Hematopoietic multipotent progenitor cell treated with erythropoietin and hydrocortisone succinate and interleukin-3 and kit ligand, for 17 days (in vitro differentiated cells): ENCODE results near the gene IFNG-AS1.
A peak's percentile ranks its signal among the peaks of the same experiment; 100 is the strongest.

Experiments
- DNase-seq: peaks from one replicate; pipeline ENCODE4 v3.0.0-alpha.2; 2015; ENCODE audit warnings: low spot score

Gene IFNG-AS1

DNA sequence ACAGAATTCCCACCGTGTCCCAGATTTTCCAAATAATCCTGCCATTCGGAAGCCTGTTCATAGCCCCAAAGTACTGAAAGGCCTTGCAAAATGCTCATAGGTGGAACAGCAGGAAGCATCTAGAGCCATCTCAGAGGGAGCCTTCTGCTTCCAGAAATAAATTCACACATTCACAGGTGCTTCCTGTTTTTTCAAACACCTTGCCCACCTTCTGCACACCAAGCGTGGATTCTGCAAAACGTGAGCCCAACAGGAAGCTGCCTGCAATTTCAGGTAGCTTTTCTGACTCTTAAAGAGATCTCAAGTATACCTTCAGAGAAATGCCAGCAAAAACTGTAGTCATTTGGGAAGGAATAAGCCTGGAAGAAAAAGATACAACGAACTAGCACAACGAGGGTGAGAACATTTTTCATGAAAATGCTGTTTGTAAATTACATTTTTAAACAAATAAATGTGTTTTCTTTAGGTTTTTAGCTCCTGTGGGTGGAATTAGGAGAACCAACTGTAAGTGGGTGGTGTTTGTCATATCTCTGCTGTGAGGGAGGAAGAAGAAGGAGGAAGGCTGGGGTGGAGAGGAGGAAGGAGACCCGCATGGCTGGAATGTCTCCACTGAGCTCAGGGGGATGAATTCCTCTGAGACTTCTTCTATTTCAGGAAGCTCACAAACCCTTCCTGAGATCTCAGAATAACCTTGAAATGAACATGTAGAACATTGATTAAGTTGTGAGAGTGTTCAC lies at the start of gene IFNG-AS1:
Gene IFNG-AS1 (plus strand): TSS at position 264 of the 737 bp plus-strand sequence.
- no peak for DNase-seq

- no peak for DNase-seq
Observed at GRCh38 chr12:67939611-67940010, 49.6 kb upstream of the IFNG-AS1 start.

DNA sequence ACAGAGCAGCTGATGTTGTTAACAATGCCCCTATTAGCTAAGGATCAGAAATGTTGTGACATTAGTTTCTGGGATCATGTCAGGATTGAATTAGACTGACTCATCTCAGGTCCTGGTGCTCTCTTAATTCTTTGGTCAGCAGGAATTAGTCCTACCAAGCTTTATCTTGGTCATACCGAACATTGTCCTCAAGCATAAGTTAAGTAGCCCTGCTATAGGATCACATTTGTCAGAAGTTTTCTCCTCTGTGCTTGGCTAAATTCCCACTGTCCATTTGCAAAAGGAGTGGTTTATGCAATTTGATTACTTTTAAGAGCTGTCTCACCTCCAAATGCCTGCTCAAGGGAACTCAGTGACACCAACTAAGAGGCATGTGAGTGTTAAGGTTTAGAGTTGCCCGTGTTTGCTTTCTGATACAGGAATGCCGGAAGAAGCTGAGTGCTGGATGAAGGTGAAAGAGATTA lies 48.4 kb upstream of the IFNG-AS1 start:
- no peak for DNase-seq

- DNase-seq, result no peak
Observed at GRCh38 chr12:67942724-67943123, 46.5 kb upstream of the IFNG-AS1 start.

DNA sequence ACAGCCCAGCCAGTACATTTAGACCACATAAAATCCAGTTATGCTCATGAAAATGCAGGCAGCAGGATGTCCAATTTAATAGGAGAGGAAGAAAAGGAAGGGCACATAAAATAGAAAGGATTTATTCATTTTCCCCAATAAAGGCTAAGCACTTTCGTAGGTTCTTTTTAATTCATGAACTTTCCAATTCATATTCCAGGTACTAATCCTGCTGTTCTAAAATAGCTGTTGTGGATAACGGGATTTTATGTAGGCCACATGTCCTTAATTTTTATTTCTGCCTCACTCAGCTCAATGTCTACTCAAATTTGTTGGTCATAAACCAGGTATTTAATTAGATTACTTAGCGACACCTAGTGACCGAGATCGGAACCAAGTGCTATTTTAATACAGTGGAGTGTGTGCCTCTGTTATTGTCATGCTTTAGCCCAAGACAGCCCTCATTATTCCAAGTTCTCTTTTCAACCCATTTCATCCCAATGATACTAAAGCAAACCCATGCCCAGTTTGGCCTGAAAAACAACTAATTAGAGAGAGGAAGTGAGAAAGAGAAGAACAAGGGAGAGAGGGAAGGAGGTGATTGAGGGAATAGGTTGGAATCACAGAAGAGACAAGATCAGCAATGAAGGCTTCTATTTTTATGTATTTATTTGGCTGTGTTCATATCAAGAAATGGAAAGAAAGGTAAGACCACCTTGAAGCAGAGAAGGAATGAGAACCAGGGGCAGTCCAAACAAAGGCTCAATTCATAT lies 45.9 kb upstream of the IFNG-AS1 start:
- DNase-seq, result peak; percentile 22

DNA sequence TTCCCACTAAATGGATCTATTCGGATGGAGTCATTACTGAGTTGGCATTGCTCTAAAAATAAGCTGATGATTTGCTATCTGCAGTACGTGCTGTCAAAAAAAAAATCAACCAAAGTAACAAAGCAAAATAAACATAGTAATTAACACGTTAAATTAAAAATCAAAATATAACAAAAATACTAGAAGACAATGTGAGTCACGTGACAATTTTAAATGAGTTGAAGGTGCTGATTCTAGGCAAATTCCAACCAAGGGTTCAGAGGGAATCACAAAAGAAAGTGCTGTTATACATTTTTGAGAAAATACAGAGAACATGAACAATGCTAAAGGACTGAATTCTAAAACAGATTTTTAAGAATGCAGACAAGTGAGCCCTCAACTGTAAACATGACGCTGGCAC lies 45.2 kb upstream of the IFNG-AS1 start:
- no peak for DNase-seq

DNA sequence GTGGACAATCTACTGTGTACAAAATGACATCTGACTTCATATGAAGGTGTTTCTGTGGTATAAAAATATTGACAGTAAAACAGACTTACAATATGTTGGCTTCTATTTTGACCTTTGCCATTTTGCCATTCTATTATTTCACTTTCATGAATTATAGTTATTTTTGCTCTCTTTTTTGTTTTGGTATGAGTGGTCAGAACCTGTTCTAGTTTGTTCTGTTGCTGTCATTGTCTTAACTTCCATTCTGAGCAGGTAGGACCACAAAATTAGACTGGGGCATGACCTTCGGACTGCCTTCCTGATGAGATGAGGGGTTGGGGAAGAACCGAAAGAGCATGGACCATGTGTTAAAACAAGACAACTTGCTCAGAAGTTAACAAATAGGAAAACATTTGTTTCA lies 36.5 kb upstream of the IFNG-AS1 start:
- DNase-seq, result no peak

GRCh38 chr12:67957383-67957782 lies 31.9 kb upstream of the IFNG-AS1 start:
- DNase-seq, result no peak

DNA sequence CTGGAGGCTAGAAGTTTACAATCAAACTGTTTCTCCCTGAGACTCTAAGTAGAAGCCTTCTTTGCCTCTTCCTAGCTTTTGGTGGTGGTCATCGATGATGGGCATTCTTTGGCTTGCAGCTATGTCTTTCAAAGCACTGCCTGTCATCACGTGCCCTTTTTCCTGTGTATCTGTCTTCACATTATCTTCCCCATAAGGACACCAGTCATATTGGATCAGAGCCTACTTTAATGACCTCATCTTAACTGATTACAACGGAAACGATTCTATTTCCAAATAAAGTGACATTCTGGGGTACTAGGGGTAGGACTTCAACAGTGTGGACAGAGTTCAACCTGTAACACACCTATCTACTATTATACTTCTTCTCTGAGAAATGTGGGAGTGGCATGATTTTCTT lies 31.1 kb upstream of the IFNG-AS1 start:
- no peak for DNase-seq

GRCh38 chr12:67964456-67964855 lies 24.8 kb upstream of the IFNG-AS1 start:
- DNase-seq, result no peak

GRCh38 chr12:67966560-67966959 lies 22.7 kb upstream of the IFNG-AS1 start:
- DNase-seq, result no peak

DNA sequence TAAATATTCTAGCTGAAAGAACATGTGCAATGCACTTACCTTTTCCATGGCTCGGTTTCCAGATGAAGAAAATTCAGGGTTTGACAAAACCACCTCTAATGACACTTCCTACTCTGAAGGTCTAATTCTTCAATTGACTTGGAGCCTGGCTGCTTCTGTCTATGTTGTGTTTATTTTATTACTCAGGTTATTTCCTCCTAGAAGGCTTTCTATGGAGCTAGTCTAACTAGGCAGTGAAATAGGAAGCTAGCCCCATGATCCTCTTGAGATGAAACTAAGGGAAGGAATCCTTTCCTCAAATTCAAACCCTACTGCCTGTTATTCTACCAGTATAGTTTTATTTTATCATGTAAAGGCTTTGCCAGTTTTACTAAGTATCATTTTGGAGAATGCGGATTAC lies 20.9 kb upstream of the IFNG-AS1 start:
- DNase-seq, result no peak

- no peak for DNase-seq
Observed at GRCh38 chr12:67968725-67969124, 20.5 kb upstream of the IFNG-AS1 start.

DNA sequence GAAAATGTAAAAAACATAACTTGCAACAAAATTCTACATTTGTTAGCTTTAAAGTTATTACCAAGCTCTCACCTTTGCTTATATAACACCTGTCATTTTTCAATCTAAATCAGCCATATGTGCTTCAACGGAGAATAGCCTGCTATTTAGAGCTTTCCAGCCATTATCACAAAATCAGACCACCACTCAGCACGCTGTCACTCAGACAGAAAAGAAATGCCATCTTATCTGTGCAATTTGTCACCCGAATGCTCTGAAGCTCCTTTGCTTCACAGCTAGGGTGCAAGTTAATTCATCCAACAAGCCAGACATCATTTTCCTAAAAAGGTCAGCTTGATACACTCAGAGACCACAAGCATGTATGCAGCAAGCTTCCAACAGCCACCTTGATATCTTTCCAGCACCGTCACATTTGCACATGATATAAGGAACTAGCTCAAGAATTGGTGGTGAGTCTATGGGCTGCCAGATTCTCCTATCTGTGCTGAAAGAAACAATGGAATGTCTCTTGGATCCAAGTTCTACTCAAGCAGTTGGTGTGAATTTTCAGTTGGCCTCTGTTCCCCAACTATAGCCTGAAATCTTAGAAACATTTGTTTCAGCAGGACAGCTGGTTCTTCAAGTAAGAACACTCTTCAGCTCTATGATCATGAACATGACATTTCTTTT lies 20.0 kb upstream of the IFNG-AS1 start:
- DNase-seq, result no peak

DNA sequence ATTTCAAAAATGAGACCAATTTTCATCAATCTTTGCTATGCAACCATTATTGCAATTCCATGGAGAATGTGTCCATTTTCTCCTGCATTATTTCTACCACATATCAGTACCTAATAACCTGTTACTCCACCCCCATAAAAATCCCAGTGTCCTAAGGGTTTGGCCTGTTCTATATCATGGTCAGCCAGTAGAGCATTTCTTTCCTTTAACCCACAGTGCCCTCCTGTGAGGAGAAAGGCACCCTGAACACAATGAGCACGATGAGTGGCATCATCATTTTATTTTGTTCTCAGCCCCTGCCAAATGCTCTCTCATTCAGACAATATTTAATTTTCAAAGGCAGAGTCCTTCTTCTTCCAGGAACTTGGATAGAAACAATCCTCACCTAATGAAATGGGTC lies 11.6 kb upstream of the IFNG-AS1 start:
- DNase-seq, result no peak

GRCh38 chr12:67980391-67980790 lies 8.9 kb upstream of the IFNG-AS1 start:
- DNase-seq, result no peak

GRCh38 chr12:67981287-67982162 lies 7.7 kb upstream of the IFNG-AS1 start:
- no peak for DNase-seq

- no peak for DNase-seq
Observed at GRCh38 chr12:67982164-67982563, 7.1 kb upstream of the IFNG-AS1 start.

- no peak for DNase-seq
Observed at GRCh38 chr12:67986632-67987031, 2.6 kb upstream of the IFNG-AS1 start.

- no peak for DNase-seq
Observed at GRCh38 chr12:67988601-67989021, 636 bp upstream of the IFNG-AS1 start.

DNA sequence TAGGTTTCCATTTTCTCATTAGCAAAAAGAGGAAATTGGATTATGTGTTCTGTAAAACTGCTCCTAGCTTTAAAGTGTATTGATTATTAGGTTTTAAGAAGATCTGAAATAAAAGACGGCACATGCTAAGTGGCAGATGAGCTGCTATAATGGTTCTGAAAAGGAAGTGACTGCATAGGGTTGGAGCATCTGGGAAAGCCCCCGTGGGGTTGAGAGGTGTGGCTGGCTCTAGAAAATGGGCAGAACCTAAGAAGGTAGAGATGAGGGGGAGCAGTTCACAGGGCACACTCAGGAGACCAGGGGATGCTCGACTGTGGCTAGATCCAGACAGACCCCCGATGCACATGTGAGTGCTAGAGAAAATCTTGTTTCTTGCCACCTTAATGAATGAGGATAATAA lies 1.9 kb downstream of the IFNG-AS1 start:
- no peak for DNase-seq

DNA sequence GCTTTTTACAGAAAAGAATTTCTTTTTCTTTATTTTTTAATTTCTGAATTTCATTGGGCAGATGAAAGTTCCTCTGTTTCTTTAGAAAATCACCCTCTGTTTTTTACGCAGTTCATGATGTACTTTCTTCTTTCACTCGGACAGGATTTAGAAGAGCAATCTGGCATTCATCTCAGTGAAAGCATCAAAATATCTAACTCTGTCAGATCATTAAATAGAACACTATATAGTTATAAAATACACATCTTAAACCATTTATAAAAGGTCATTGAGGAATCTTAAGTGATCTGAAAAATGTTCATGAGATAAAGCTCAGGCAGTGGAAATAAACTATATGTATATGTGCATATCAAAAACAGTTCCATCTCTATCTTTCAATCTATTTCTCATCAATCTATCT lies 3.9 kb downstream of the IFNG-AS1 start:
- DNase-seq, result no peak
